HepG2 (cell line): ENCODE results near the gene ENO1. TPM values are rescaled to one million over a fixed set of nuclear protein-coding genes. Genes with fewer than 3 reads are reported as not detected.
A peak's percentile ranks its signal among the peaks of the same experiment; 100 is the strongest.

Experiments
- BRCA1 ChIP-seq: sonication (generic); formaldehyde crosslinking; IDR thresholded peaks from 2 replicates; pipeline ENCODE4 v1.4.0; 2020; ENCODE audit warnings: missing genetic modification reagents
- CREB3 ChIP-seq: sonication (generic); formaldehyde crosslinking; IDR thresholded peaks from 2 replicates; pipeline ENCODE4 v1.5.0; 2020; ENCODE audit warnings: missing genetic modification reagents
- HDAC2 ChIP-seq: sonication (generic); formaldehyde crosslinking; IDR thresholded peaks from 2 replicates; pipeline ENCODE4 v1.4.0; 2020; ENCODE audit warnings: missing genetic modification reagents
- HNF4A ChIP-seq: sonication (generic); formaldehyde crosslinking; IDR thresholded peaks from 2 replicates; pipeline ENCODE4 v1.4.0; 2020; ENCODE audit warnings: missing genetic modification reagents
- MXD3 ChIP-seq: IDR thresholded peaks from 2 replicates; pipeline ENCODE4 v1.6.1; 2016; ENCODE audit warnings: mild to moderate bottlenecking, missing biosample characterization, missing genetic modification reagents
- NFE2L2 ChIP-seq: fragments of 150-350 bp; IDR thresholded peaks from 2 replicates; pipeline ENCODE4 v1.6.1; 2014; ENCODE audit warnings: low read length
- PPARG ChIP-seq: conservative IDR thresholded peaks from 2 replicates; pipeline ENCODE4 v1.6.1; 2016; ENCODE audit warnings: missing biosample characterization, missing genetic modification reagents
- RBFOX2 ChIP-seq: fragments of 200-400 bp; formaldehyde crosslinking; IDR thresholded peaks from 2 replicates; pipeline ENCODE4 v1.6.1; 2017; ENCODE audit warnings: low read depth, mild to moderate bottlenecking, low read length
- RELA ChIP-seq: sonication (generic); formaldehyde crosslinking; IDR thresholded peaks from 2 replicates; pipeline ENCODE4 v1.4.0; 2020; ENCODE audit warnings: missing genetic modification reagents
- SALL1 ChIP-seq: sonication (generic); formaldehyde crosslinking; IDR thresholded peaks from 2 replicates; pipeline ENCODE4 v1.8.0; 2022; ENCODE audit warnings: mild to moderate bottlenecking, missing genetic modification reagents
- SMAD3 ChIP-seq: sonication (generic); formaldehyde crosslinking; IDR thresholded peaks from 2 replicates; pipeline ENCODE4 v1.4.0; 2020; ENCODE audit warnings: missing genetic modification reagents
- SMC3 ChIP-seq: IDR thresholded peaks from 2 replicates; pipeline ENCODE4 v1.6.1; 2011; ENCODE audit warnings: low read length, improper control_type of control experiment
- TARDBP ChIP-seq: sonication (generic); formaldehyde crosslinking; IDR thresholded peaks from 2 replicates; pipeline ENCODE4 v1.8.0; 2022; ENCODE audit warnings: mild to moderate bottlenecking, missing genetic modification reagents
- TEAD3 ChIP-seq: optimal IDR thresholded peaks from 2 replicates; pipeline ENCODE3; 2016; ENCODE audit warnings: borderline replicate concordance
- YEATS4 ChIP-seq: sonication (generic); formaldehyde crosslinking; IDR thresholded peaks from 2 replicates; pipeline ENCODE4 v1.4.0; 2020; ENCODE audit warnings: missing genetic modification reagents, borderline replicate concordance
- ZBTB20 ChIP-seq: sonication (generic); formaldehyde crosslinking; IDR thresholded peaks from 2 replicates; pipeline ENCODE4 v1.8.1; 2023; ENCODE audit warnings: missing genetic modification reagents, low read depth, mild to moderate bottlenecking, borderline replicate concordance
- ZNF577 ChIP-seq: sonication (generic); formaldehyde crosslinking; IDR thresholded peaks from 2 replicates; pipeline ENCODE4 v1.4.0; 2020; ENCODE audit warnings: mild to moderate bottlenecking, low read depth, missing genetic modification reagents, borderline replicate concordance
- polyA plus RNA-seq, 8 experiments: library from polyadenylated mRNA; depleted of rRNA in 3 of 8; stranded (reverse) in 7 of 8; unstranded in 1 of 8; fragments of >200 nt; fragmentation: Illumina TruSeq in 4 of 8; extraction: Trizol in 4 of 8; gene quantifications; 2 replicates each; pipeline versions ENCODE4 v1.2.1 to v1.2.3, GENCODE V29; 2011 to 2016; ENCODE audit warnings: low read depth in 4 of 8, missing spikeins in 1 of 8, mixed read lengths in 1 of 8; ENCODE audit not compliant: insufficient read depth in 1 of 8
- total RNA-seq, 5 experiments: library from RNA; depleted of rRNA; stranded (reverse); fragments of >200 nt; fragmentation: Illumina TruSeq; extraction: Trizol; gene quantifications; 2 replicates each; pipeline ENCODE4 v1.2.3, GENCODE V29; 2016; ENCODE audit warnings: low read depth in 1 of 5
- TF ChIP-seq, protein P1 (sequence below): sonication (generic); formaldehyde crosslinking; IDR thresholded peaks from 2 replicates; pipeline ENCODE4 v1.5.0; 2020; ENCODE audit warnings: mild to moderate bottlenecking, missing genetic modification reagents
- TF ChIP-seq, protein P2 (sequence below): sonication (generic); formaldehyde crosslinking; IDR thresholded peaks from 2 replicates; pipeline ENCODE4 v1.4.0; 2020; ENCODE audit warnings: missing genetic modification reagents, borderline replicate concordance
- TF ChIP-seq, protein P3 (sequence below): sonication (generic); formaldehyde crosslinking; IDR thresholded peaks from 2 replicates; pipeline ENCODE4 v1.5.0; 2020; ENCODE audit warnings: mild to moderate bottlenecking, missing genetic modification reagents, borderline replicate concordance

Gene ENO1
- total and polyA plus RNA-seq, 2 of the 13 experiments (the other 11 are each of a cell fraction or from before 2014, with no cell fraction given): 1,559 to 3,103 TPM

DNA sequence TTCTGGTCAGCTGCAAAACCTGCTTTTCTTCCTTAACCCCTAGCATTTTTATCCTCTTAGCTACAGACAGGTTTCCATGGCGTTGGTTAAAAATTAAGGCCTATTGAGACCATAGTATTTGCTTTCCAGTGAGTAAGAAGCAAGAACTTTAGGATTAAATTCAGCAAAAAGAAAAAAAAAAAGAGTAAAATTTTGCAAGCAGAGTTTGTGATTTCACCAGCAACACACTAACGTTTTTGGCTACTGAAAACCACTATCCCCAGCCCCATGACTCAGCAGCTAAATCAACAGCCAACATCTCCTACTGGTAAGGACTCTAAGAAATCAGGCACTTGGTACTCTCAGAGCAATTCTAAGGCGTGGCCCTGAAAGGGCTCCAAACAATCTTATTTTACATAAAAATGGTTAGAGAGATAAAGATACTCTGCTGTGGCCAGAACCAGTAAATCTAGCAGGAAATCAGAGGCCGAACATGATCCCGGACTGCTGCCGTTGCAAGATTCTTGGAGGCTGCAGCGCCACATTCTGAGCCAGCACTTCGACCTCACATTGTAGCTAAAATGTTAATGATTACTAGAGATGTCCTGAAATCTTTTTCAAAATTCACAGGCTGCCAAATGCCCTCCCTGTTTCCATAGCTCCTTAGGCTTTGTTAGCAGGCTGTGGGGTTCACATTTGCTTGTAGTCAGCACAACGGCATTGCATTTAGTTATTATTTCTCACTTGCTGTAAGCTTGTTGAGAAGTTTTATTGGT, 1.6 kb upstream of the ENO1 start (continued):
- TF ChIP-seq, protein P1, sequence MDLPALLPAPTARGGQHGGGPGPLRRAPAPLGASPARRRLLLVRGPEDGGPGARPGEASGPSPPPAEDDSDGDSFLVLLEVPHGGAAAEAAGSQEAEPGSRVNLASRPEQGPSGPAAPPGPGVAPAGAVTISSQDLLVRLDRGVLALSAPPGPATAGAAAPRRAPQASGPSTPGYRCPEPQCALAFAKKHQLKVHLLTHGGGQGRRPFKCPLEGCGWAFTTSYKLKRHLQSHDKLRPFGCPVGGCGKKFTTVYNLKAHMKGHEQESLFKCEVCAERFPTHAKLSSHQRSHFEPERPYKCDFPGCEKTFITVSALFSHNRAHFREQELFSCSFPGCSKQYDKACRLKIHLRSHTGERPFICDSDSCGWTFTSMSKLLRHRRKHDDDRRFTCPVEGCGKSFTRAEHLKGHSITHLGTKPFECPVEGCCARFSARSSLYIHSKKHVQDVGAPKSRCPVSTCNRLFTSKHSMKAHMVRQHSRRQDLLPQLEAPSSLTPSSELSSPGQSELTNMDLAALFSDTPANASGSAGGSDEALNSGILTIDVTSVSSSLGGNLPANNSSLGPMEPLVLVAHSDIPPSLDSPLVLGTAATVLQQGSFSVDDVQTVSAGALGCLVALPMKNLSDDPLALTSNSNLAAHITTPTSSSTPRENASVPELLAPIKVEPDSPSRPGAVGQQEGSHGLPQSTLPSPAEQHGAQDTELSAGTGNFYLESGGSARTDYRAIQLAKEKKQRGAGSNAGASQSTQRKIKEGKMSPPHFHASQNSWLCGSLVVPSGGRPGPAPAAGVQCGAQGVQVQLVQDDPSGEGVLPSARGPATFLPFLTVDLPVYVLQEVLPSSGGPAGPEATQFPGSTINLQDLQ (CRISPR knock-in tag): no peak
- TF ChIP-seq CREB3 (no peak), HDAC2 (CRISPR knock-in tag) (peak; percentile 36; the same call in 1 of the 2 replicates), ZBTB20 (CRISPR knock-in tag) (no peak), PPARG (no peak), ZNF577 (no peak), RBFOX2 (peak; percentile 68; the same call in 1 of the 2 replicates), YEATS4 (peak; percentile 70; the same call in 1 of the 2 replicates), HNF4A (peak; percentile 35; the same call in 1 of the 2 replicates), SMAD3 (CRISPR knock-in tag) (no peak), SMC3 (no peak), SALL1 (CRISPR knock-in tag) (peak; percentile 44; the same call in 1 of the 2 replicates), RELA (CRISPR knock-in tag) (no peak), TARDBP (peak; percentile 33; the same call in 1 of the 2 replicates), TEAD3 (CRISPR knock-in tag) (peak; percentile 60), BRCA1 (CRISPR knock-in tag) (0 out of 2 replicates have a peak, but pooled peaks have one; percentile 50), NFE2L2 (peak; percentile 86), MXD3 (CRISPR knock-in tag) (0 out of 2 replicates have a peak, but pooled peaks have one; percentile 9)
- TF ChIP-seq, protein P2, sequence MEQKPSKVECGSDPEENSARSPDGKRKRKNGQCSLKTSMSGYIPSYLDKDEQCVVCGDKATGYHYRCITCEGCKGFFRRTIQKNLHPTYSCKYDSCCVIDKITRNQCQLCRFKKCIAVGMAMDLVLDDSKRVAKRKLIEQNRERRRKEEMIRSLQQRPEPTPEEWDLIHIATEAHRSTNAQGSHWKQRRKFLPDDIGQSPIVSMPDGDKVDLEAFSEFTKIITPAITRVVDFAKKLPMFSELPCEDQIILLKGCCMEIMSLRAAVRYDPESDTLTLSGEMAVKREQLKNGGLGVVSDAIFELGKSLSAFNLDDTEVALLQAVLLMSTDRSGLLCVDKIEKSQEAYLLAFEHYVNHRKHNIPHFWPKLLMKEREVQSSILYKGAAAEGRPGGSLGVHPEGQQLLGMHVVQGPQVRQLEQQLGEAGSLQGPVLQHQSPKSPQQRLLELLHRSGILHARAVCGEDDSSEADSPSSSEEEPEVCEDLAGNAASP (CRISPR knock-in tag): 0 out of 2 replicates have a peak, but pooled peaks have one; percentile 47
- TF ChIP-seq, protein P3, sequence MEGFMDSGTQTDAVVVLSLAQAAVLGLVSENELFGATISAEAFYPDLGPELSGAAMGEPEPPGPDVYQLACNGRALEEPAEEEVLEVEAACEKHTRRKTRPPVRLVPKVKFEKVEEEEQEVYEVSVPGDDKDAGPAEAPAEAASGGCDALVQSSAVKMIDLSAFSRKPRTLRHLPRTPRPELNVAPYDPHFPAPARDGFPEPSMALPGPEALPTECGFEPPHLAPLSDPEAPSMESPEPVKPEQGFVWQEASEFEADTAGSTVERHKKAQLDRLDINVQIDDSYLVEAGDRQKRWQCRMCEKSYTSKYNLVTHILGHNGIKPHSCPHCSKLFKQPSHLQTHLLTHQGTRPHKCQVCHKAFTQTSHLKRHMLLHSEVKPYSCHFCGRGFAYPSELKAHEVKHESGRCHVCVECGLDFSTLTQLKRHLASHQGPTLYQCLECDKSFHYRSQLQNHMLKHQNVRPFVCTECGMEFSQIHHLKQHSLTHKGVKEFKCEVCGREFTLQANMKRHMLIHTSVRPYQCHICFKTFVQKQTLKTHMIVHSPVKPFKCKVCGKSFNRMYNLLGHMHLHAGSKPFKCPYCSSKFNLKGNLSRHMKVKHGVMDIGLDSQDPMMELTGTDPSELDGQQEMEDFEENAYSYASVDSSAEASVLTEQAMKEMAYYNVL (CRISPR knock-in tag): no peak; the same call in 1 of the 2 replicates
